ENCODE data around the gene GPC4.

GRCh38 chrX:133380711-133381619 lies 34.3 kb downstream of the GPC4 start:
- TF ChIP-seq, protein P1, sequence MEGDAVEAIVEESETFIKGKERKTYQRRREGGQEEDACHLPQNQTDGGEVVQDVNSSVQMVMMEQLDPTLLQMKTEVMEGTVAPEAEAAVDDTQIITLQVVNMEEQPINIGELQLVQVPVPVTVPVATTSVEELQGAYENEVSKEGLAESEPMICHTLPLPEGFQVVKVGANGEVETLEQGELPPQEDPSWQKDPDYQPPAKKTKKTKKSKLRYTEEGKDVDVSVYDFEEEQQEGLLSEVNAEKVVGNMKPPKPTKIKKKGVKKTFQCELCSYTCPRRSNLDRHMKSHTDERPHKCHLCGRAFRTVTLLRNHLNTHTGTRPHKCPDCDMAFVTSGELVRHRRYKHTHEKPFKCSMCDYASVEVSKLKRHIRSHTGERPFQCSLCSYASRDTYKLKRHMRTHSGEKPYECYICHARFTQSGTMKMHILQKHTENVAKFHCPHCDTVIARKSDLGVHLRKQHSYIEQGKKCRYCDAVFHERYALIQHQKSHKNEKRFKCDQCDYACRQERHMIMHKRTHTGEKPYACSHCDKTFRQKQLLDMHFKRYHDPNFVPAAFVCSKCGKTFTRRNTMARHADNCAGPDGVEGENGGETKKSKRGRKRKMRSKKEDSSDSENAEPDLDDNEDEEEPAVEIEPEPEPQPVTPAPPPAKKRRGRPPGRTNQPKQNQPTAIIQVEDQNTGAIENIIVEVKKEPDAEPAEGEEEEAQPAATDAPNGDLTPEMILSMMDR (IDR thresholded peaks at IDR 0.05) = no peak
- TF ChIP-seq POLR2A (IDR thresholded peaks at IDR 0.05) = no peak
